ENCODE measurements around the gene RPS6KA2. TPM values are rescaled to one million over a fixed set of nuclear protein-coding genes. Genes with fewer than 3 reads are reported as not detected.

RPS6KA2 gene
- total and polyA plus RNA-seq, 8 donors: 7.9 to 95.4 (median 22.9) TPM

DNA sequence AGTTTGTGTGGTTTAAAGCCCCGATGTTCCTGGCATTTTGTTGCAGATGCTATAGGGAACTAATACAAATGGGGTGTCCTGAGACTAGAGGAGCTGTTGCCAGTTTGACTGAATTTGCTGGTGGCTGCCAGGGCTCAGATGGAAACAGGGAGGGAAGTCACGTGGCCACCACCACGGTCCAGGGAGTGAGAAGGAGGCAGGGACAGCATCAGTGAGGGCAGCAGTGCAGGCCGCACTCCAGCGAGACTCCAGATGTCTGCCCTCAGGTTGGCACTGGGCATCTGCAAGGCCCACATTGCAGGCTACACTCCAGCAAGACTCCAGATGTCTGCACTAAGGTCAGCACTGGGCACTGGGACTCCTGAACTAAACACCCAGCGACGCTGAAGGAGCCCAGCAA is 126.8 kb downstream of the RPS6KA2 start:
- TF ChIP-seq, protein P1, sequence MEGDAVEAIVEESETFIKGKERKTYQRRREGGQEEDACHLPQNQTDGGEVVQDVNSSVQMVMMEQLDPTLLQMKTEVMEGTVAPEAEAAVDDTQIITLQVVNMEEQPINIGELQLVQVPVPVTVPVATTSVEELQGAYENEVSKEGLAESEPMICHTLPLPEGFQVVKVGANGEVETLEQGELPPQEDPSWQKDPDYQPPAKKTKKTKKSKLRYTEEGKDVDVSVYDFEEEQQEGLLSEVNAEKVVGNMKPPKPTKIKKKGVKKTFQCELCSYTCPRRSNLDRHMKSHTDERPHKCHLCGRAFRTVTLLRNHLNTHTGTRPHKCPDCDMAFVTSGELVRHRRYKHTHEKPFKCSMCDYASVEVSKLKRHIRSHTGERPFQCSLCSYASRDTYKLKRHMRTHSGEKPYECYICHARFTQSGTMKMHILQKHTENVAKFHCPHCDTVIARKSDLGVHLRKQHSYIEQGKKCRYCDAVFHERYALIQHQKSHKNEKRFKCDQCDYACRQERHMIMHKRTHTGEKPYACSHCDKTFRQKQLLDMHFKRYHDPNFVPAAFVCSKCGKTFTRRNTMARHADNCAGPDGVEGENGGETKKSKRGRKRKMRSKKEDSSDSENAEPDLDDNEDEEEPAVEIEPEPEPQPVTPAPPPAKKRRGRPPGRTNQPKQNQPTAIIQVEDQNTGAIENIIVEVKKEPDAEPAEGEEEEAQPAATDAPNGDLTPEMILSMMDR (IDR thresholded peaks at IDR 0.05): no peak
- intact Hi-C loops (cut with DNase I): no loop called here
- 88 to 91% methylated on average over 7 of the region's 7 CpGs for WGBS, 2 donors
- ATAC-seq: no peak
- no peak for DNase-seq
- H3K27ac ChIP-seq: no peak overlapping the region
- no peak for FAIRE-seq
- H3K36me3 ChIP-seq: no peaks in the 10 kb centered on the region
- H3K4me3 ChIP-seq: no peak overlapping the region
- H3K9me3 ChIP-seq: no peaks in the 10 kb centered on the region
- H3K4me1 ChIP-seq: no peaks in the 10 kb centered on the region
- H3K27me3 ChIP-seq: no peaks in the 10 kb centered on the region

DNA sequence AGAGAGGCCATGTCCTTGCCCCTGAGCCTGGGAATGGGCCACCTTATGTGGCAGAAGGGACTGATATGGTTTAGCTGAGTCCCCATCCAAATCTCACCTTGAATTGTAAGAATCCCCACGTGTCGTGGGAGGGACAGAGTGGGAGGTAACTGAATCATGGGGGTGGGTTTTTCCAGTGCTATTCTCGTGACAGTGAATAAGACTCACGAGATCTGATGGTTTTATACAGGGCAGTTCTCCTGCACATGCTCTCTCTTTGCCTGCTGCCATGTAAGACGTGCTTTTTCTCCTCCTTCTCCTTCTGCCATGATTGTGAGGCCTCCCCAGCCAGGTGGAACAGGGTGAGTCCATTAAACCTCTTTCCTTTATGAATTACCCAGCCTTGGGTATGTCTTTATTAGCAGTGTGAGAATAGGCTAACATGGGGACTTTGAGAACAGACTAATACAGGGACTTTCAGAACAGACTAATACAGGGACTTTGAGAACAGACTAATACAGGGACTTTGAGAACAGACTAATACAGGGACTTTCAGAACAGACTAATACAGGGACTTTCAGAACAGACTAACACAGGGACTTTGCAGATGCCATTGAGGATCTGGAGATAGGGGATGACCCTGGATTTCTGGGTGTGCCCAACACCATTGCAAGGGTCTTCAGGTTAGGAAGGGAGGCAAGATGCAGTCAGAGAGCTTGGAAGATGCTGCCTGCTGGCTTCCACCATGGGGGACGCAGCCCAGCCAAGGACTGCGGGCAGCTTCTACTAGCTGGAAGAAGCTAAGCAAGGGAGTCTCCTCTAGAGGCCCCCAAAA is 127.5 kb downstream of the RPS6KA2 start:
- WGBS, 2 donors: 89 to 90% methylated on average over 7 of the region's 7 CpGs
- Histone ChIP-seq H3K9me3 (no peaks in the 10 kb centered on the region), H3K27ac (no peak overlapping the region), H3K4me1 (no peaks in the 10 kb centered on the region), H3K27me3 (no peaks in the 10 kb centered on the region), H3K36me3 (no peaks in the 10 kb centered on the region), H3K4me3 (no peak overlapping the region)
- no peak for ATAC-seq
- DNase-seq: no peak
- TF ChIP-seq, protein P1 (IDR thresholded peaks at IDR 0.05): no peak
- intact Hi-C loops (cut with DNase I): no loop called here
- FAIRE-seq: no peak

DNA sequence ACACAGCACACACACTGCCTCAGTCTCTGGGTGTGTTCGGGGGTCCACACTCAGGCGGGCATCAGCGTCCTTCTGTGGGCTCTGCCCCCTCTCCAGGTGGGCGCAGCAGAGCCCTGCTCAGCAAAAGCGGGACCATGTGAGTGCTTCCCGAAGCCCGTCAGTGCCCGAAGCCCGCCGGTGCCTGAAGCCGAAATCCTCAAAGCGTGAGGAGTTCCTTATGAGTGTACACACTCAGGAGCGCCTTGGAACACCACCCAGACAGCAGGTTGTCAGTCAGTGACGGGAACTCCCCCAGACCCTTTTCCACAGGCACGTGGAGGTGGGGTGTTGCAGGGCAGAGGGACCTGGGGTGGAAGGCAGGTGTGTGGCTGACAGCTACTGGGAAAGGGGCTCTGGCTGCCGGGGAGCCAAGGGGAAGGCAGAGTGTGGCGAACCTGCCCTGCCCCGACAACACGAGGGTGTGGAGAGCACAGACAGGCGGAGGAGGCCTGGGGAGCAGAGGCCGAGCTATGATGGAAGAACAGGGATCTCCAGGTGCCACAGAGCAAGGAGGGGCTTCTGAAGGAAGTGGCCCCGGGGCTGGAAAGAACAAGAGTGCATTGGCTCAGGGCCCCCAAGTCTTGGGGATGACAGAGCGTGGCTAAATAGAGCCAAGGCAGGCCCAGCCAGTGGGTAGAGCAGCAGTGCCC is 128.2 kb downstream of the RPS6KA2 start:
- no peak overlapping the region for H3K4me3 ChIP-seq
- H3K36me3 ChIP-seq: no peaks in the 10 kb centered on the region
- intact Hi-C loops (cut with DNase I): no loop called here
- ATAC-seq: no peak
- no peaks in the 10 kb centered on the region for H3K9me3 ChIP-seq
- TF ChIP-seq, protein P1 (IDR thresholded peaks at IDR 0.05): no peak
- DNase-seq: no peak
- H3K4me1 ChIP-seq: no peaks in the 10 kb centered on the region
- H3K27me3 ChIP-seq: no peaks in the 10 kb centered on the region
- WGBS, 2 donors: 93 to 94% methylated on average over 23 of the region's 23 CpGs
- no peak overlapping the region for H3K27ac ChIP-seq
- FAIRE-seq: no peak

DNA sequence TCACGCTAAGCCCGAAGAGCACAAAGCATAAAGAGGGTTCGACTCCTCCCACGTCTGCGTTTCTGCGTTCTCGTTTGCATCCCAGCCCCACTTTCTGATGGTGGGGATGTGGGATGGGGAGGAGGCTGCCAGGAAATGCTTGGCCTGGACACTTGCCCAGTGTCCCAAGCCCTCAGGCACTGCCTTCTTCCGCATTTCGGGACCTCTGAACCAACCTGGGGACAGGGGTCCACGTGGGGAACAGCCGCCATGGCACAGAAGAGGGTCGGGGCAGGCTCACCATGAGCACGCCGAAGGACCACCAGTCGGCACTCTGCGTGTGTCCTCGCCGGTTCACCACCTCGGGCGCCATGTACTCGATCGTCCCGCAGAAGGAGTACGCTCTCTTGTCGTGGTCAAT is 128.8 kb downstream of the RPS6KA2 start:
- ATAC-seq (no peak), DNase-seq (no peak), FAIRE-seq (no peak)
- H3K4me3 ChIP-seq: no peak overlapping the region
- H3K36me3 ChIP-seq: no peaks in the 10 kb centered on the region
- 93 to 95% methylated on average over 25 of the region's 25 CpGs for WGBS, 2 donors
- H3K27ac ChIP-seq: no peak overlapping the region
- no peaks in the 10 kb centered on the region for H3K9me3 ChIP-seq
- intact Hi-C loops (cut with DNase I): no loop called here
- TF ChIP-seq, protein P1 (IDR thresholded peaks at IDR 0.05): no peak
- H3K4me1 ChIP-seq: no peaks in the 10 kb centered on the region
- H3K27me3 ChIP-seq: no peaks in the 10 kb centered on the region
